GM12873 (cell line): ENCODE measurements around the gene ZMYND19.

ENCODE experiments used
- TF ChIP-seq, protein P1 (sequence below): IDR thresholded peaks from 2 replicates; pipeline ENCODE4 v1.5.1; 2012; ENCODE audit warnings: low read depth, mild to moderate bottlenecking, moderate library complexity, low read length, control low read depth; ENCODE audit not compliant: insufficient read depth; ENCODE audit errors: missing control alignments

Gene ZMYND19

DNA sequence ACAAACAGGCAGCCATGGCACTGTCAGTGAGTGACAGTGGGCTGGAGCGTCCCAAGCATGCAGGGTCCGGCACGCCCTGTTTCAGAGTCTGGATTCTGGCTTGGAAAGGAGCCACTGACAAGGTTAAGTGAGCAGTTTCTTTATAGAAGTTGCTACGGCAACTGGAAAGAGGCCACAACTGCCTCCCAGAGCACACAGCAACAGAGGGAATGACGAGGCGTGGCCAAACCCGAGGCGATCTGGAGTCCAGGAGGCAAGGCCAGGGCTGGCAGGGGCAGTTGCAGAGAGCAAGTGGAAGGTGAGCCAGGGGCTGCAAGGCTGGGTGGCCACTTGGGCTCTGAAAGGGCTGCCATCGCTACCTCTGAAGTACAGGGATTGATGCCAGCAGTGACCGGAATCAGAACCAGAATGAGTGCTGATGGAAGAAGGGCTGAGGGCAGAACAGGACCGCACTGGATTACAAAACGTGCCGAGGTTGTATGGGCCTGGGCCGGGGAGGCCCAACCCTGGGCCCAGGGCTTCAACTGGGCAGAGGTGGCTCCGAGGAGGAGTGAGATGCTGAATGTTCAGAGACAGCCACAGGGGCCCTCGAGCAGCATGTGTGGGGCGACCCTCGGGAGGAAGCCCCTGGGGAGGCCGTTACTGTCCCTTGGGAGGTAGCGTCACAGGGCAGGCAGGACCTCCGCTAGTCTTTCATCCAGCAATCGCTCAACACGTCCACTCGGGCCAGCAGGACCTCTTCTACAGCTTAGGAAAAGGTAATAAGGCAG lies 34.1 kb downstream of the ZMYND19 start:
- TF ChIP-seq, protein P1, sequence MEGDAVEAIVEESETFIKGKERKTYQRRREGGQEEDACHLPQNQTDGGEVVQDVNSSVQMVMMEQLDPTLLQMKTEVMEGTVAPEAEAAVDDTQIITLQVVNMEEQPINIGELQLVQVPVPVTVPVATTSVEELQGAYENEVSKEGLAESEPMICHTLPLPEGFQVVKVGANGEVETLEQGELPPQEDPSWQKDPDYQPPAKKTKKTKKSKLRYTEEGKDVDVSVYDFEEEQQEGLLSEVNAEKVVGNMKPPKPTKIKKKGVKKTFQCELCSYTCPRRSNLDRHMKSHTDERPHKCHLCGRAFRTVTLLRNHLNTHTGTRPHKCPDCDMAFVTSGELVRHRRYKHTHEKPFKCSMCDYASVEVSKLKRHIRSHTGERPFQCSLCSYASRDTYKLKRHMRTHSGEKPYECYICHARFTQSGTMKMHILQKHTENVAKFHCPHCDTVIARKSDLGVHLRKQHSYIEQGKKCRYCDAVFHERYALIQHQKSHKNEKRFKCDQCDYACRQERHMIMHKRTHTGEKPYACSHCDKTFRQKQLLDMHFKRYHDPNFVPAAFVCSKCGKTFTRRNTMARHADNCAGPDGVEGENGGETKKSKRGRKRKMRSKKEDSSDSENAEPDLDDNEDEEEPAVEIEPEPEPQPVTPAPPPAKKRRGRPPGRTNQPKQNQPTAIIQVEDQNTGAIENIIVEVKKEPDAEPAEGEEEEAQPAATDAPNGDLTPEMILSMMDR: no peak

DNA sequence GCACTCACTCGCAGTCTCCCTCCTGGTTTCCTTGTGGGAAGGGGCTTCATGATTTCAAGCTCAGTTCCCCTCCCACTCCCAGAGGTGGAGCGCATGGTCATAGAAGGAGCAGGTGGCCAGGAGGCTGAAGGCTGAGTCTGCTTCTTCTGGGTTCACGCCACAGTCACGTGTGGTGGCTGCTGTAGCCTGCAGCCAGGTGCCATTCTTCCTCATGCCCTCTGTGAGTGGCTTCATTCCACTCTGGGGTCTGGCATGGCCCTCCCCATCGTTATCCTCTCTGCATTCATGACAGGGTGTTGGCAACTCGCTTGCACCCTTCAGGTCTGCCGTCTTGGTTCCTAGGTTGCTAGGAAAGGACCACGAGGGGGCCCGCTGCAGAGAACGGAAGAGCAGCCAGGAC lies 35.1 kb downstream of the ZMYND19 start:
- TF ChIP-seq, protein P1: no peak

DNA sequence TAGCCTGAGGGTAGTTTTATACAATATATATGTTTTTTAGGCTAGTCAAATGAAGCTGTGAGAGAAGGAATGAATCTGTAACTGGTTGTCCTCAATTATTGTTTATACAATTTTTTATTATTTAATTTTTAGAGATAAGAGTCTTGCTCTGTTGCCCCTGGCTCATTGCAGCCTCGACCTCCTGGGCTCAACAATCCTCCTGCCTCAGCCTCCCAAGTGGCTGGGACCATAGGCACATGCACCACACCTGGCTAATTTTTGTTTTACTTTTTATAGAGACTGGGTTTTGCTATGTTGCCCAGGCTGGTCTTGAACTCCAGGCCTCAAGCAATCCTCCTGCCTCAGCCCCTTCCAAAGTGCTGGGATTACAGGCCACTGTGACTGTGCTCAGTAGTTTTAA lies 36.0 kb downstream of the ZMYND19 start:
- TF ChIP-seq, protein P1: no peak

DNA sequence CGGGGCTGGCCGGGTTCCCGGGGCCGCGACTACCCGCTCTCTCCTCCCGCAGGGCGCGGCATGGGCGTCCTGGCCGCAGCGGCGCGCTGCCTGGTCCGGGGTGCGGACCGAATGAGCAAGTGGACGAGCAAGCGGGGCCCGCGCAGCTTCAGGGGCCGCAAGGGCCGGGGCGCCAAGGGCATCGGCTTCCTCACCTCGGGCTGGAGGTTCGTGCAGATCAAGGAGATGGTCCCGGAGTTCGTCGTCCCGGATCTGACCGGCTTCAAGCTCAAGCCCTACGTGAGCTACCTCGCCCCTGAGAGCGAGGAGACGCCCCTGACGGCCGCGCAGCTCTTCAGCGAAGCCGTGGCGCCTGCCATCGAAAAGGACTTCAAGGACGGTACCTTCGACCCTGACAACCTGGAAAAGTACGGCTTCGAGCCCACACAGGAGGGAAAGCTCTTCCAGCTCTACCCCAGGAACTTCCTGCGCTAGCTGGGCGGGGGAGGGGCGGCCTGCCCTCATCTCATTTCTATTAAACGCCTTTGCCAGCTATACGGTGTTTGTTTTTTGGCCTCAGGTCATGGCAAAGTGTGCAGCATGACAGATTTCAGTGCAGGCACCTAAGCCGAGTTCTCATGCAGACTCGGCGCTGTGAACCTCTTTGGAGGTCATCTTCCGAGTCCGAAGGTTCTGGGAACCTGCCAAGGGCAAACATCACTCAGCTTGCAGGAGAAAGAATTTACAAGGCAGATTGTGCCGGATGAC lies 38.1 kb downstream of the ZMYND19 start:
- TF ChIP-seq, protein P1: no peak

DNA sequence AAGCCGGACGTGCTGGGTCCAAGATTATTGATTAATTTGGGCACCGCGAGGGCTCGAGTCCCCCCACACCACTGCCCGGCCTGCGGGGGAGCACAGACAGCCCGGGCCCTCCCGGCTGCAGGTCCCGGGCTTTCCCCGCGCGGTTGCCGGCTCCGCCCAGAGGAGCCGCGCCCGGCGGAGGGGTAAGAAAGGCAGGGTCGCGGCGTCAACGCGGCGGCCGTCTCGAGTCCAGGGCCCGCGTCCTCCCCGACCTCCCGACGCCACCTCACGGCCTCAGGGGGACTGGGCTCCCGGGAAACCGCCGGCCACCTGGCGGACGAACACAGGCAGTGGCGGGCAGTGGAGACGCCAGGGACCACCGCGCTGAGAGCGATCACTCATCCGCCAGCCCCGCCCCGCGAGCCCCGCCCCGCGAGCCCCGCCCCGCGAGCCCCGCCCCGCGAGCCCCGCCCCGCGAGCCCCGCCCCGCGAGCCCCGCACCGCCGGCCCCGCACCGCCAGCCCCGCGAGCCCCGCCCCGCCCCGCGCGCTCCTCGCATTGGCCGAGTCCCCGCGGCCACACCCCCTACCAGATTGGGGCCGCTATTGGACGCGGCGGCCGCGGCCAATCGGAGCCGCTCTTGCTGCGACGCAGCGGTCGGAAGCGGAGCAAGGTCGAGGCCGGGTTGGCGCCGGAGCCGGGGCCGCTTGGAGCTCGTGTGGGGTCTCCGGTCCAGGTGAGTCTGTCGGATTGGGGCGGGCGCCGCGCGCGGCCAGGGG lies 38.9 kb downstream of the ZMYND19 start, which contains the start of gene MRPL41:
Gene MRPL41, plus strand, starts transcription at position 616 of the 758 bp plus-strand sequence. CDS start 203 bp downstream, outside the sequence.
- TF ChIP-seq, protein P1: peak; percentile 59

DNA sequence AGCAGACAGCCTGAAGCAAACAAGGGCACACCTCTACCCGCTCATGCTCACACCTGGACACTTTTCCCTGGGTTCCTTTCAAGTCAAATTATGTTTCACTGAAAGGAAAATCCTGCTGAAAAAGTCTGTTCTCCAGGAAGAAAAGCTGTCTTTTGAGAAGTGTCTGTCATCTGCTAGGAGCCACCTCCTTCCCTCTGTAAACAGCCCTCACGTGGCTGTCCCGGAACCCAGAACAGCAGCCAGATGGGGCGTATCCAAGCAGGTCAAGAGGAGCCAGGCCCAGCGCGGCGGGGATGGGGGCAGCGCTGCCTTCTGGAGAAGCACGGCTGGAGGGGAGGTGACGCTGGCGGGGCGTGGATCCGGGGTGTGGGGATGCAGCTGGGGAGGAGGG lies 40.1 kb downstream of the ZMYND19 start, which contains the start of gene PNPLA7:
Gene PNPLA7, minus strand, starts transcription at position 172 of the 391 bp plus-strand sequence. CDS start 205 bp downstream, outside the sequence.
- TF ChIP-seq, protein P1: no peak
